Liver (tissue), 3 donors: Measurements from ENCODE around the gene LLGL2.

Experiments used
- CTCF ChIP-seq: fragments of 150-350 bp; IDR thresholded peaks from 2 replicates; pipeline ENCODE4 v1.5.1; 2017; ENCODE audit warnings: improper control_type of control experiment, low read depth, low read length; ENCODE audit not compliant: missing input control
- FOXA1 ChIP-seq: IDR thresholded peaks from 2 replicates; pipeline ENCODE4 v1.6.1; 2016; ENCODE audit warnings: antibody characterized with exemption
- GABPA ChIP-seq, 2 donors: IDR thresholded peaks in 1 of 2; conservative IDR thresholded peaks in 1 of 2; 2 replicates each; pipeline ENCODE4 v1.6.1; 2016; ENCODE audit warnings: antibody characterized with exemption in 2 of 2, mild to moderate bottlenecking in 1 of 2, moderate library complexity in 1 of 2
- RXRA ChIP-seq, 2 donors: IDR thresholded peaks; 2 replicates each; pipeline ENCODE4 v1.6.1; 2017 to 2018; ENCODE audit warnings: antibody characterized with exemption in 2 of 2, mild to moderate bottlenecking in 1 of 2
- SP1 ChIP-seq: IDR thresholded peaks from 2 replicates; pipeline ENCODE4 v1.6.1; 2018; ENCODE audit warnings: antibody characterized with exemption, mild to moderate bottlenecking
- TAF1 ChIP-seq: conservative IDR thresholded peaks from 2 replicates; pipeline ENCODE4 v1.6.1; 2016; ENCODE audit warnings: antibody characterized with exemption, mild to moderate bottlenecking
- YY1 ChIP-seq: IDR thresholded peaks from 2 replicates; pipeline ENCODE4 v1.6.1; 2016; ENCODE audit warnings: antibody characterized with exemption, mild to moderate bottlenecking
- donor health status: healthy.
- donor health status: healthy.

- TF ChIP-seq CTCF (peak; percentile 37), FOXA1 (no peak), GABPA (IDR thresholded peaks at IDR 0.05 in 1 of 2, conservative IDR thresholded peaks at IDR 0.05 in 1 of 2) (no peak), YY1 (no peak), TAF1 (no peak), SP1 (no peak), RXRA (IDR thresholded peaks at IDR 0.05) (no peak)
Measured at GRCh38 chr17:75524970-75525805, at the start of gene LLGL2.
